PC-3 (cell line): ENCODE results near the gene AKIRIN1. TPM values are rescaled to one million over a fixed set of nuclear protein-coding genes. Genes with fewer than 3 reads are reported as not detected.
"Not testable (repeated sequence)": the region's sequence is repeated elsewhere in the genome, so short reads cannot be mapped to it uniquely, and the experiment has no call there.

Experiments
- ATAC-seq: fragments of 200-7000 bp; cut with Tn5 transposase; 2 replicates; pipeline ENCODE4 v1.9.1; 2020; ENCODE audit warnings: mild to moderate bottlenecking, moderate library complexity
- BruUV-seq: library from RNA; stranded (reverse); fragments of 400-500 nt; replicated peaks from 2 replicates; lab custom pipeline; 2021; lab: Mats Ljungman, UMichigan
- CTCF ChIA-PET: fragments of 300-600 bp; sonication (Branson Sonifier 250); formaldehyde crosslinking; loops from one replicate; lab custom pipeline; 2022; ENCODE audit warnings: antibody characterized with exemption; lab: Charles Lee
- POLR2A ChIA-PET: fragments of 300-600 bp; sonication (Branson Sonifier 250); formaldehyde crosslinking; loops from one replicate; lab custom pipeline; 2022; ENCODE audit warnings: antibody characterized with exemption; ENCODE audit not compliant: unreplicated experiment; lab: Charles Lee
- DNase-seq: peaks from one replicate; pipeline ENCODE4 v3.0.0-alpha.2; 2015
- H2AFZ ChIP-seq: fragments of 300-600 bp; sonication (generic); 2 replicates; pipeline ENCODE4 v1.6.0; 2016; ENCODE audit warnings: antibody characterized with exemption, low read length
- H3F3A ChIP-seq: fragments of 300-600 bp; sonication (generic); one replicate; pipeline ENCODE4 v1.6.0; 2017; ENCODE audit warnings: antibody characterized with exemption, low read length, control low read depth, mild to moderate bottlenecking; ENCODE audit not compliant: unreplicated experiment
- H3K27ac ChIP-seq: fragments of 300-600 bp; sonication (generic); 2 replicates; pipeline ENCODE4 v1.5.1; 2016; ENCODE audit warnings: mild to moderate bottlenecking, low read length
- H3K27me3 ChIP-seq: fragments of 300-600 bp; sonication (generic); 2 replicates; pipeline ENCODE4 v1.6.1; 2016; ENCODE audit warnings: low read length, mixed read lengths
- H3K36me3 ChIP-seq: fragments of 300-600 bp; sonication (generic); 2 replicates; pipeline ENCODE4 v1.6.1; 2016; ENCODE audit warnings: low read depth, mixed run types, low read length, mixed read lengths
- H3K4me1 ChIP-seq: fragments of 300-600 bp; sonication (generic); 2 replicates; pipeline ENCODE4 v1.5.1; 2016; ENCODE audit warnings: low read length; ENCODE audit not compliant: insufficient read depth
- H3K4me2 ChIP-seq: fragments of 300-600 bp; sonication (generic); 2 replicates; pipeline ENCODE4 v1.6.0; 2016; ENCODE audit warnings: low read length
- H3K4me3 ChIP-seq: fragments of 300-600 bp; sonication (generic); 2 replicates; pipeline ENCODE4 v1.5.1; 2016; ENCODE audit warnings: mild to moderate bottlenecking, low read length, mixed read lengths
- H3K79me2 ChIP-seq: fragments of 300-600 bp; sonication (generic); 2 replicates; pipeline ENCODE4 v1.6.1; 2017; ENCODE audit warnings: low read length, mixed read lengths
- H3K9ac ChIP-seq: fragments of 300-600 bp; sonication (generic); 2 replicates; pipeline ENCODE4 v1.6.0; 2016; ENCODE audit warnings: mild to moderate bottlenecking, low read length
- H3K9me2 ChIP-seq: fragments of 300-600 bp; sonication (generic); replicated peaks from 2 replicates; pipeline ENCODE4 v1.6.1; 2016; ENCODE audit warnings: mixed run types, low read length, mixed read lengths
- H3K9me3 ChIP-seq: fragments of 300-600 bp; sonication (generic); 2 replicates; pipeline ENCODE4 v1.6.1; 2016; ENCODE audit warnings: low read length, mixed read lengths
- H4K20me1 ChIP-seq: fragments of 300-600 bp; sonication (generic); 2 replicates; pipeline ENCODE4 v1.6.1; 2016; ENCODE audit warnings: low read length, mixed read lengths
- CTCF ChIP-seq: fragments of 300-600 bp; sonication (generic); conservative IDR thresholded peaks from 2 replicates; pipeline ENCODE4 v1.5.1; 2017; ENCODE audit warnings: antibody characterized with exemption, low read depth, mild to moderate bottlenecking, low read length
- EZH2 ChIP-seq: fragments of 300-600 bp; sonication (generic); IDR thresholded peaks from one replicate; pipeline ENCODE4 v1.6.1; 2017; ENCODE audit warnings: antibody characterized with exemption, mild to moderate bottlenecking, low read length; ENCODE audit not compliant: unreplicated experiment
- EZH2phosphoT487 ChIP-seq: fragments of 300-600 bp; sonication (generic); IDR thresholded peaks from 2 replicates; pipeline ENCODE4 v1.6.1; 2018; ENCODE audit warnings: mild to moderate bottlenecking, antibody characterized with exemption, low read length, borderline replicate concordance
- intact Hi-C: fragments of 100-400 bp; cut with micrococcal nuclease; formaldehyde crosslinking; loops from 2 replicates; pipeline ENCODE4 v1.9.0; 2023
- total RNA-seq: library from RNA; depleted of rRNA; stranded (reverse); fragments of >200 nt; gene quantifications from 2 replicates; pipeline ENCODE4 v1.2.3, GENCODE V29; 2014

AKIRIN1 gene
- total RNA-seq, 1 experiment from 2014 or later: 58.6 TPM

- ATAC-seq (no peak), DNase-seq (no peak)
- Histone ChIP-seq H3K9me3 (no peaks in the 10 kb centered on the region), H3F3A (no peaks in the 10 kb centered on the region), H3K27me3 (no peaks in the 10 kb centered on the region), H3K4me3 (no peak overlapping the region), H3K79me2 (no peaks in the 10 kb centered on the region), H4K20me1 (no peaks in the 10 kb centered on the region), H3K9ac (no peak overlapping the region), H3K36me3 (no peaks in the 10 kb centered on the region; the same call in 1 of the 2 replicates), H2AFZ (no peak overlapping the region), H3K9me2 (no peaks in the 10 kb centered on the region), H3K4me2 (no peak overlapping the region), H3K27ac (no peak overlapping the region), H3K4me1 (no peaks in the 10 kb centered on the region)
- POLR2A ChIA-PET: no interaction called here
- intact Hi-C loops: no loop called here
- TF ChIP-seq CTCF (no peak), EZH2 (no peak), EZH2phosphoT487 (no peak)
- BruUV-seq: no TSS peak
- CTCF ChIA-PET: no interaction called here
Measured at GRCh38 chr1:38973659-38974437, 17.2 kb upstream of the AKIRIN1 start.

- H3K9ac ChIP-seq, H3K4me1 ChIP-seq, POLR2A ChIA-PET, H3K9me3 ChIP-seq, H3K36me3 ChIP-seq, BruUV-seq, intact Hi-C loops, H3K4me2 ChIP-seq, H4K20me1 ChIP-seq, CTCF ChIA-PET, H3K27ac ChIP-seq, H3F3A ChIP-seq, H2AFZ ChIP-seq, H3K4me3 ChIP-seq, H3K27me3 ChIP-seq, DNase-seq, H3K79me2 ChIP-seq, ATAC-seq, H3K9me2 ChIP-seq: not testable (repeated sequence)
Measured at GRCh38 chr1:38977399-38978244, 13.5 kb upstream of the AKIRIN1 start.

GRCh38 chr1:38978245-38978542, 12.9 kb upstream of the AKIRIN1 start:
- BruUV-seq, H3K27me3 ChIP-seq, H3K4me1 ChIP-seq, H3K9me2 ChIP-seq, H3K9ac ChIP-seq, CTCF ChIA-PET, DNase-seq, POLR2A ChIA-PET, ATAC-seq, H3K4me3 ChIP-seq, H3K9me3 ChIP-seq, H3F3A ChIP-seq, H4K20me1 ChIP-seq, H3K79me2 ChIP-seq, H3K27ac ChIP-seq, H3K4me2 ChIP-seq, H3K36me3 ChIP-seq, H2AFZ ChIP-seq, intact Hi-C loops: not testable (repeated sequence)

GRCh38 chr1:38979380-38979779, 11.7 kb upstream of the AKIRIN1 start:
- DNase-seq, H3K36me3 ChIP-seq, H3K4me1 ChIP-seq, BruUV-seq, H3K4me2 ChIP-seq, H3K9me2 ChIP-seq, POLR2A ChIA-PET, intact Hi-C loops, H3K9ac ChIP-seq, CTCF ChIA-PET, H3K9me3 ChIP-seq, H3K79me2 ChIP-seq, H3K27ac ChIP-seq, H3K4me3 ChIP-seq, H3F3A ChIP-seq, H2AFZ ChIP-seq, ATAC-seq, H4K20me1 ChIP-seq, H3K27me3 ChIP-seq: not testable (repeated sequence)
